H54 (cell line): ENCODE measurements around the gene FCHSD2.
"Not testable (repeated sequence)": the region's sequence is repeated elsewhere in the genome, so short reads cannot be mapped to it uniquely, and the experiment has no call there.

Experiments
- DNase-seq: peaks from one replicate; pipeline ENCODE4 v3.0.0; 2011; ENCODE audit warnings: low spot score, mixed read lengths; ENCODE audit not compliant: insufficient read length
- FAIRE-seq: peaks from 3 replicates; lab custom pipeline; 2011; peaks lifted over from hg19 to GRCh38; lab: Jason Lieb, UNC
- POLR2A ChIP-seq: IDR thresholded peaks from 2 replicates; pipeline ENCODE4 v1.6.1; 2011; ENCODE audit warnings: low read depth, mild to moderate bottlenecking, low read length

Gene FCHSD2

GRCh38 chr11:72996959-72997358, 145.2 kb downstream of the FCHSD2 start:
- no peak for DNase-seq
- no peak for TF ChIP-seq POLR2A
- FAIRE-seq = peak; percentile 64

- DNase-seq (no peak), FAIRE-seq (no peak)
- TF ChIP-seq POLR2A = no peak
Observed at GRCh38 chr11:72989727-72990126, 152.4 kb downstream of the FCHSD2 start.

DNA sequence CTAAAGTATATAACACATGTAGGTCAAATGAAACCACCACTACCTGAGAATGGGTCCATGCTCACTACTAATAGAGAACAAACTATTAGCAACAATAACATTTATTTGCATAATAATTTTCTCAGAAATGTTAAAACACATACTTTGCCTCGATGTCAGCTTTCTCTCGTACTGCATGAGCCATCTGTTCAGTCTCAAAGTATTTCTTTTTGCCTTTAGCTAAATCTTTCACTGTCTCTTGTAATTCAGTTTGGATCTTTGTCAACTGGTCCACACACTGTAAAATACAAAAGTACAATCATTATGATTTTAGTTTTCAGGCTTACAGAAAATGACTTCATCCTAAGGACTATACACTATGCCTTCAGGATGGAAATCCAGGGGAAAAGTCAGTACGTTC, 153.3 kb downstream of the FCHSD2 start:
- DNase-seq (no peak), FAIRE-seq (no peak)
- no peak for TF ChIP-seq POLR2A

GRCh38 chr11:72985645-72986044, 156.5 kb downstream of the FCHSD2 start:
- FAIRE-seq = no peak
- DNase-seq = no peak
- TF ChIP-seq POLR2A = no peak

- DNase-seq = no peak
- FAIRE-seq = no peak
- TF ChIP-seq POLR2A = no peak
Observed at GRCh38 chr11:72984453-72985077, 157.6 kb downstream of the FCHSD2 start.

DNA sequence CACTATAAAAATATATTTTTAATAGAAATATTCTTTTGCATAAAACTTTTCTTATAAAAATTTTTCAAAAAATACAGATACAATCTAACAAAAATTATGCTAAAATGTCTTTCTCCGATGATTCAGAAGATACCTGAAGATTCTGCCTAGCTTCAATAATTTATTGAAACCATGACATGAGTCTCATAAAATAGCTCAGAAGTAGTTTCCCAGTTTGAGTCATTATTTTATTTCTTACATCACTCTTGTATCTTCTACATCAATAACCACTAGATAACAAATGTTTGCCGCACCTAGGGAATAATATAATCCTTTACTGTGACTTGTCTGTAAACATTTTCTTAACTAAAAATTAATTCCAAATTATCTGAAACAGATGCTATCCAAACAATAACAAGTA, 158.6 kb downstream of the FCHSD2 start:
- DNase-seq = no peak
- no peak for FAIRE-seq
- TF ChIP-seq POLR2A = no peak

GRCh38 chr11:72981971-72982685, 160.0 kb downstream of the FCHSD2 start:
- FAIRE-seq (no peak), DNase-seq (no peak)
- no peak for TF ChIP-seq POLR2A

DNA sequence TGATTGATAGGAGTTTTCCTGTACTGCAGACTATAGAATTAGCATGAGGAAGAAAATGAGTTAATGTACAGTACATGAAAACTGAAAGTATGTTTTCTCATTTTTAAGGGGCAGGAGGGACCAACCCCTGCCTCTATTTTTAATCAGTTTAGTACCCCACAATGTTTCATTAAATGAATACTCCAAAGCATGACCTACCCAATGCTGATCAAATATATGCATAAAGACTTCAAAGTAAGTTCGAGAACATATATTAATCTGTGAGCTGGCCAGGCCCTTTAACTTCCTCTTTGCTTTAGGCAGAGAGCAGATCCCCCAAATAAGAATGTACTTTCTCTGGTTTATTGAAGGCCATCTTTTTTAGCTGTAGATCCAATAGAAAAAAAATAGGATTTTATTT, 161.0 kb downstream of the FCHSD2 start:
- DNase-seq = no peak
- no peak for FAIRE-seq

DNA sequence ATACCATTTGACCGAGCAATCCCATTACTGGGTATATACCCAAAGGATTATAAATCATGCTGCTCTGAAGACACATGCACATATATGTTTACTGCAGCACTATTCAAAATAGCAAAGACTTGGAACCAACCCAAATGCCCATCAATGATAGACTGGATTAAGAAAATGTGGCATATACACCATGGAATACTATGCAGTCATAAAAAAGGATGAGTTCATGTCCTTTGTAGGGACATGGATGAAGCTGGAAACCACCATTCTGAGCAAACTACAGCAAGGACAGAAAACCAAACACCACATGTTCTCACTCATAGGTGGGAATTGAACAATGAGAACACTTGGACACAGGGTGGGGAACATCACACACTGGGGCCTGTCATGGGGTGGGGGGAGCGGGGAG, 164.3 kb downstream of the FCHSD2 start:
- FAIRE-seq, DNase-seq: not testable (repeated sequence)

More for the DNA sequence above, 161.0 kb downstream of the FCHSD2 start:
- no peak for TF ChIP-seq POLR2A

GRCh38 chr11:72976522-72976892, 165.6 kb downstream of the FCHSD2 start:
- FAIRE-seq, DNase-seq: not testable (repeated sequence)

DNA sequence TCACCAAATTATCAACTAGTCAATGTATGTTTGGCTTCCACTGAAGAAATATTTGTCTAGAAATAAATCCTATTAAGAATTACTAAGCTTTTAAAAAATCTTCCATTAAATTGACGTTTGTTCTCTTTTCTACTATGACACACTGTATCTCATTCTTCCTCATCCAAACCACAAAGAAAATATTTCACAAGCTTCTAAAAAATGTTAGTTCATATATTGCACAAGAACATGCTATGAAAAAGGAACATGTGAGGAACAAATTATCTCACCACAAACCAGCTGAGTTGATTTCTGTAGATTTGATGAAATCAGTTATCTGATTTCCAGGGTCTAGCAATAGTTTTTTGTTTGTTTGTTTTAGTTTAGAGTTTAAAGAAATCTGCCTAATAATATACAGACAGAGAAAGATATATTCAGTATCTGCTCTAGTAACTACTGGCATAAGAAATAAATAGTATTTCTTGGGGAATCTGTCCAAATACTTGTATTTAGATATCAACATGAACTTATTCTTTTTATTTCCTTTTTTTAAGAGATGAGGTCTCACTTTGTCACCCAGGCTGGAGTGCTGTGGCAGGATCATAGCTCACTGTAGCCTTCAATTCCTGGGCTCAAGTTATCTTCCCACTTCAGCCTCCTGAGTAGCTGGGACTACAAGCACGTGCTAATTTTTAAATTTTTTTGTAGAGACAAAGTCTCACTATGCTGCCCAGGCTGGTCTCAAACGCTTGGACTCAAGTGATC, 166.2 kb downstream of the FCHSD2 start:
- peak; percentile 86 for FAIRE-seq

DNA sequence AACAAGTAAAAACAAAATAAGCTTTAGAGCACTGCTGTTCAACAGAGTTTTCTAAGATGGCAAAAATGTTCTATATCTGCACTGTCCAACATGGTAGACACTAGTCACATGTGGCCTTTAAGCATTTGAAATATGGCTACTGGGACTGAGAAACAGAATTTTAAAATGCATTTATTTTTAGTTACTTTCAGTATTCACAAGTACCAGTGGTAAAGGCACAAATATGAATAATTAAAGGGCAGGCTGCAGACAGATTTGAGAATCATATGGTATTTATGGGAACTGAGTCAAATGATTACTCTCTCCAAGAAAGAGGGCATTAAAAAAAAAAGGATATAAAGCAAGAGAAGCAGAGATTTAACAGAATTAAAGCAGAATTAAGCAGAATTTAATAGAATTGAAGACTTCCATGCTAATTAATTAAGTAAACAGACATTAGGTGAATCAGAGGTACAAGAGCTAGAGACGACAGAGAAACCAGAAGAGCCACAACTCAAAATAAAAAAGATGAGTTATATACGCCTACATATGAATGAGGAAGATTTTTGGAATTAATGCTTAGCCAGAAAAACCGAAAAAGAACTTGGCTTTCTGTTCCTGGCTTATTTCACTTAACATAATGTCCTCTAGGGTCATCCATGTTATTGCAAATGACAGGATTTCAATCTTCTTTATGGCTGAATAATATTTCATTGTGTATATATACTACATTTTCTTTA, 167.5 kb downstream of the FCHSD2 start:
- no peak for FAIRE-seq
- DNase-seq = no peak
- no peak for TF ChIP-seq POLR2A

More for the DNA sequence above, 166.2 kb downstream of the FCHSD2 start:
- DNase-seq = peak; percentile 5
- no peak for TF ChIP-seq POLR2A

DNA sequence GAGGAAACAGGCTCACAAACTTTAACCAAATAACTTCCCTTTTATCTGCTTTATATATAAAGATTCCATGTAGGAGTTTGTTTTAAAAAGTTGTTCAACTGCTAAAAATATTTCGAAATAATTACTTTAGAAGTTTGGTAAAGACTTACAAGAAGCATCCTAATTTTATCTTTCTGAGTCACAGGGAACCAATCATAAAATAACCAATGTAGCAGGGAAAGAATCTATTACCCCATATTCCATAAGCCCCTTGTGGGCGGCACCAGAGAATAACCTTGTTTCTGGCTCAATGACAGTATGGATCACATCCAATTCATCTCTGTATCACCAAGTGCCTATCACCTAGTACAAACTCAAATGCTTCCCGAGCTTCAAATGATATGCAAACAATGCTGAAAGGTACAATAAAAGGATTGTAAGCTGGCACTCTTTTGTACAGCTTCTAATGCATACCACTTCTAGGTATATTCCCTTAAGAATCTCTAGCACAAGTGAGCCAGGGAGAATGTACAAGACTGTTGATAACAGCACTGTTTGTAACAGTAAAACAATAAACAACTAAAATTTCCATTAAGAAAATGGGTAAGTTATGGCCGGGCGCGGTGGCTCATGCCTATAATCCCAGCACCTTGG, 169.5 kb downstream of the FCHSD2 start:
- no peak for TF ChIP-seq POLR2A
- DNase-seq (no peak), FAIRE-seq (no peak)
